ENCODE data around the gene BCR.

BCR gene

DNA sequence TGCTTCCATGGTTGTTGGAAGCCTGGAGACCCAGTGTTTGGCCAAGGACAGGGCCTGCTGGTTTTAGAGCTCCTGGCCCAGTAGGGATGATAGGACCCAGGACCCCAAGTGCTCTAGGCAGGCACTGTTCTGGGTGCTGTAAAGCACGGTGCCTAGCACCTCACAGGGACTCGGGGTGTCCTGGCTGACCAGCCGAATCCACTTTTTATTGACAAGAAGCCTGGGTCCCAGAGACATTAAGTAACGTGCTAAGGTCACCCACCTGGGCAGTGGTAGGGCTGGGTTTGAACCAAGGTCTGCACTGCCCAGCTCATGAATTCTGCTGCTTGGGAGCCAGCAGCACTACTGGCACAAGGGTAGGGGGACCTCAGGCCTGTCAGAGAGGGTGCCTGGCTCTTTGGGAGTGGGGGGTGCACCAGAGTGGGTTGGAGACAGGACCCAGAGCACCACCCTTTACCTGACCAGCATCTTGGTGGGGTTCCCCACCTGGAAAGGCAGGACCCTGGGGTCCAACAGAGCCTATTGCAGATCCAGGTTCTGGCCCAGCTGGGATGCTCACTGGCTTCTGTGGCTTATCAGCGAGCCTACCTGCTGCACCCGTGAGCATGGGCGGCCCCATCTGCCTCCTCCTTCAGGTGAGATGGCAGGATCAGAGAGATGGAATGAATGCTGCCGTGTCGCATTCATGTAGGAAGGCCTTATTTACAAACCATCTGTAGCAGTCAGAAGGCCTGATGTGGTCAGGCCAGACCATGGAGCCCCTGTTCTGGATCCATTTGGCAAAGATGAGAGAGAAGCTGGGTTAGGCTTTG, 52.0 kb downstream of the BCR start:
- H3K27me3 Mint-ChIP-seq (ENCODE audit: low read depth, poor library complexity) = peaks cover 6% of the 10 kb centered on the region
- peaks cover 34% of the 10 kb centered on the region for H3K9me3 Mint-ChIP-seq
- H3K27ac Mint-ChIP-seq = no peak overlapping the region
- DNase-seq = no peak
- peaks cover 41% of the 10 kb centered on the region for H3K4me1 Mint-ChIP-seq
- peaks cover 47% of the 10 kb centered on the region for H3K36me3 Mint-ChIP-seq (ENCODE audit: low read depth)
- no peak overlapping the region for H3K4me3 Mint-ChIP-seq
- TF ChIP-seq, protein P1, sequence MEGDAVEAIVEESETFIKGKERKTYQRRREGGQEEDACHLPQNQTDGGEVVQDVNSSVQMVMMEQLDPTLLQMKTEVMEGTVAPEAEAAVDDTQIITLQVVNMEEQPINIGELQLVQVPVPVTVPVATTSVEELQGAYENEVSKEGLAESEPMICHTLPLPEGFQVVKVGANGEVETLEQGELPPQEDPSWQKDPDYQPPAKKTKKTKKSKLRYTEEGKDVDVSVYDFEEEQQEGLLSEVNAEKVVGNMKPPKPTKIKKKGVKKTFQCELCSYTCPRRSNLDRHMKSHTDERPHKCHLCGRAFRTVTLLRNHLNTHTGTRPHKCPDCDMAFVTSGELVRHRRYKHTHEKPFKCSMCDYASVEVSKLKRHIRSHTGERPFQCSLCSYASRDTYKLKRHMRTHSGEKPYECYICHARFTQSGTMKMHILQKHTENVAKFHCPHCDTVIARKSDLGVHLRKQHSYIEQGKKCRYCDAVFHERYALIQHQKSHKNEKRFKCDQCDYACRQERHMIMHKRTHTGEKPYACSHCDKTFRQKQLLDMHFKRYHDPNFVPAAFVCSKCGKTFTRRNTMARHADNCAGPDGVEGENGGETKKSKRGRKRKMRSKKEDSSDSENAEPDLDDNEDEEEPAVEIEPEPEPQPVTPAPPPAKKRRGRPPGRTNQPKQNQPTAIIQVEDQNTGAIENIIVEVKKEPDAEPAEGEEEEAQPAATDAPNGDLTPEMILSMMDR (IDR thresholded peaks at IDR 0.05) = no peak

GRCh38 chr22:23233084-23233531, 52.8 kb downstream of the BCR start:
- Mint-ChIP-seq H3K27ac (peak overlapping the region; percentile 73), H3K9me3 (peaks cover 26% of the 10 kb centered on the region), H3K4me1 (peaks cover 50% of the 10 kb centered on the region), H3K27me3 (ENCODE audit: low read depth, poor library complexity) (peaks cover 6% of the 10 kb centered on the region), H3K36me3 (ENCODE audit: low read depth) (peaks cover 39% of the 10 kb centered on the region), H3K4me3 (no peak overlapping the region)
- TF ChIP-seq, protein P1 (IDR thresholded peaks at IDR 0.05) = no peak
- no peak for DNase-seq

- no peak for DNase-seq
- TF ChIP-seq, protein P1 (IDR thresholded peaks at IDR 0.05) = no peak
- Mint-ChIP-seq H3K4me3 (no peak overlapping the region), H3K27ac (no peak overlapping the region), H3K27me3 (ENCODE audit: low read depth, poor library complexity) (peaks cover 6% of the 10 kb centered on the region), H3K36me3 (ENCODE audit: low read depth) (peaks cover 31% of the 10 kb centered on the region), H3K4me1 (peaks cover 55% of the 10 kb centered on the region), H3K9me3 (peaks cover 18% of the 10 kb centered on the region)
These were observed 53.6 kb downstream of the BCR start for GRCh38 chr22:23233752-23234408.

- no peak overlapping the region for H3K27ac Mint-ChIP-seq
- H3K4me3 Mint-ChIP-seq = no peak overlapping the region
- TF ChIP-seq, protein P1 (IDR thresholded peaks at IDR 0.05) = no peak
These were observed 54.3 kb downstream of the BCR start for GRCh38 chr22:23234409-23235161.

DNA sequence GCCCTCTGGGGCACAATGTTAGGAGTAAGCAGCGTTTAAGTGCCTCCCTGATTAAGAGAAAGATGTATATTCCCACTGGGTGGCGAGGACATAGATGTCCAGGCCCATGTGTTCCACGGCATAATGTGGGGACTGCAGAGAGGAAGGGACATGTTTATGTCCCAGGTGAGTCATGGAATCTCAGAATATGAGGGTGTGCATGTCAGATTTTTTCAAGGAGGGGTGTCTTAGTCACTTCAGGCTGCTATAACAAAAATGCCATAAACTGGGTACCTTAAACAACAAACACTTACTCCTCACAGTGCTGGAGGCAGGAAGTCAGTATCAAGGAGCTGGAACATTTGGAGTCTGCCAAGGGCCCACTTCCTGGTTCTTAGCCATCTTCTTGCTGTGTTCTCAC, 55.1 kb downstream of the BCR start:
- peaks cover 16% of the 10 kb centered on the region for H3K36me3 Mint-ChIP-seq (ENCODE audit: low read depth)
- no peak overlapping the region for H3K4me3 Mint-ChIP-seq
- no peak for DNase-seq
- H3K9me3 Mint-ChIP-seq = peaks cover 4% of the 10 kb centered on the region
- no peak overlapping the region for H3K27ac Mint-ChIP-seq
- peaks cover 6% of the 10 kb centered on the region for H3K27me3 Mint-ChIP-seq (ENCODE audit: low read depth, poor library complexity)
- peaks cover 49% of the 10 kb centered on the region for H3K4me1 Mint-ChIP-seq
- TF ChIP-seq, protein P1 (IDR thresholded peaks at IDR 0.05) = no peak

More at GRCh38 chr22:23234409-23235161, 54.3 kb downstream of the BCR start:
- peaks cover 11% of the 10 kb centered on the region for H3K9me3 Mint-ChIP-seq
- no peak for DNase-seq
- peaks cover 55% of the 10 kb centered on the region for H3K4me1 Mint-ChIP-seq
- H3K27me3 Mint-ChIP-seq (ENCODE audit: low read depth, poor library complexity) = peaks cover 6% of the 10 kb centered on the region
- H3K36me3 Mint-ChIP-seq (ENCODE audit: low read depth) = peaks cover 24% of the 10 kb centered on the region
